ENCODE data around the gene CMIP. TPM values are rescaled to one million over a fixed set of nuclear protein-coding genes. Genes with fewer than 3 reads are reported as not detected.

CMIP gene
- polyA plus RNA-seq, 1 donor from 2014 or later = 15.1 TPM

GRCh38 chr16:81547939-81548216 lies 103.3 kb downstream of the CMIP start:
- Histone ChIP-seq H3K9ac (ENCODE audit: low read length) (no peak overlapping the region), H3F3A (ENCODE audit: insufficient read depth, low read length, poor library complexity, severe bottlenecking) (no peaks in the 10 kb centered on the region), H2AFZ (ENCODE audit: low read depth, low read length) (no peak overlapping the region), H3K27me3 (ENCODE audit: insufficient read depth, low read depth, low read length) (no peaks in the 10 kb centered on the region), H3K4me3 (ENCODE audit: low read length) (no peak overlapping the region), H3K9me2 (ENCODE audit: insufficient read depth, low read length) (no peaks in the 10 kb centered on the region), H3K36me3 (ENCODE audit: insufficient read depth, low read length) (no peaks in the 10 kb centered on the region), H3K4me2 (ENCODE audit: low read length) (no peak overlapping the region), H3K79me2 (replicated peaks; ENCODE audit: insufficient read depth, low read length) (peaks cover 50% of the 10 kb centered on the region), H3K9me3 (ENCODE audit: low read length) (no peaks in the 10 kb centered on the region), H3K27ac (ENCODE audit: low read length) (no peak overlapping the region), H4K20me1 (ENCODE audit: insufficient read depth) (no peaks in the 10 kb centered on the region)
- TF ChIP-seq RAD21 (conservative IDR thresholded peaks at IDR 0.05) (no peak), EZH2 (IDR thresholded peaks at IDR 0.05; ENCODE audit: borderline replicate concordance, insufficient read depth, low read length, poor library complexity, severe bottlenecking) (no peak), EP300 (conservative IDR thresholded peaks at IDR 0.05; ENCODE audit: poor library complexity, severe bottlenecking) (no peak), TAF1 (IDR thresholded peaks at IDR 0.05; ENCODE audit: low read depth) (no peak), REST (IDR thresholded peaks at IDR 0.05; ENCODE audit: borderline replicate concordance) (no peak), POLR2AphosphoS5 (IDR thresholded peaks at IDR 0.05) (no peak), MXI1 (conservative IDR thresholded peaks at IDR 0.05; ENCODE audit: poor library complexity, severe bottlenecking) (no peak), SMC3 (conservative IDR thresholded peaks at IDR 0.05; ENCODE audit: poor library complexity) (no peak), CTCF (IDR thresholded peaks at IDR 0.05; ENCODE audit: poor library complexity, severe bottlenecking) (no peak)

GRCh38 chr16:81548551-81548875 lies 103.9 kb downstream of the CMIP start:
- H2AFZ ChIP-seq (ENCODE audit: low read depth, low read length) = no peak overlapping the region
- TF ChIP-seq POLR2AphosphoS5 (IDR thresholded peaks at IDR 0.05) (no peak), TAF1 (IDR thresholded peaks at IDR 0.05; ENCODE audit: low read depth) (no peak), MXI1 (conservative IDR thresholded peaks at IDR 0.05; ENCODE audit: poor library complexity, severe bottlenecking) (no peak), CTCF (IDR thresholded peaks at IDR 0.05; ENCODE audit: poor library complexity, severe bottlenecking) (no peak), EP300 (conservative IDR thresholded peaks at IDR 0.05; ENCODE audit: poor library complexity, severe bottlenecking) (no peak), RAD21 (conservative IDR thresholded peaks at IDR 0.05) (no peak), SMC3 (conservative IDR thresholded peaks at IDR 0.05; ENCODE audit: poor library complexity) (no peak), EZH2 (IDR thresholded peaks at IDR 0.05; ENCODE audit: borderline replicate concordance, insufficient read depth, low read length, poor library complexity, severe bottlenecking) (no peak), REST (IDR thresholded peaks at IDR 0.05; ENCODE audit: borderline replicate concordance) (no peak)
- H3K4me3 ChIP-seq (ENCODE audit: low read length) = no peak overlapping the region
- H3K9me2 ChIP-seq (ENCODE audit: insufficient read depth, low read length) = no peaks in the 10 kb centered on the region
- H3K79me2 ChIP-seq (replicated peaks; ENCODE audit: insufficient read depth, low read length) = peaks cover 44% of the 10 kb centered on the region
- H3K4me2 ChIP-seq (ENCODE audit: low read length) = no peak overlapping the region
- H3K27me3 ChIP-seq (ENCODE audit: insufficient read depth, low read depth, low read length) = no peaks in the 10 kb centered on the region
- H3F3A ChIP-seq (ENCODE audit: insufficient read depth, low read length, poor library complexity, severe bottlenecking) = no peaks in the 10 kb centered on the region
- H3K9ac ChIP-seq (ENCODE audit: low read length) = no peak overlapping the region
- H3K9me3 ChIP-seq (ENCODE audit: low read length) = no peaks in the 10 kb centered on the region
- no peaks in the 10 kb centered on the region for H3K36me3 ChIP-seq (ENCODE audit: insufficient read depth, low read length)
- no peak overlapping the region for H3K27ac ChIP-seq (ENCODE audit: low read length)
- H4K20me1 ChIP-seq (ENCODE audit: insufficient read depth) = no peaks in the 10 kb centered on the region
